ENCODE results near the gene NT5DC4.
"Not testable (repeated sequence)": the region's sequence is repeated elsewhere in the genome, so short reads cannot be mapped to it uniquely, and the experiment has no call there.

NT5DC4 gene

DNA sequence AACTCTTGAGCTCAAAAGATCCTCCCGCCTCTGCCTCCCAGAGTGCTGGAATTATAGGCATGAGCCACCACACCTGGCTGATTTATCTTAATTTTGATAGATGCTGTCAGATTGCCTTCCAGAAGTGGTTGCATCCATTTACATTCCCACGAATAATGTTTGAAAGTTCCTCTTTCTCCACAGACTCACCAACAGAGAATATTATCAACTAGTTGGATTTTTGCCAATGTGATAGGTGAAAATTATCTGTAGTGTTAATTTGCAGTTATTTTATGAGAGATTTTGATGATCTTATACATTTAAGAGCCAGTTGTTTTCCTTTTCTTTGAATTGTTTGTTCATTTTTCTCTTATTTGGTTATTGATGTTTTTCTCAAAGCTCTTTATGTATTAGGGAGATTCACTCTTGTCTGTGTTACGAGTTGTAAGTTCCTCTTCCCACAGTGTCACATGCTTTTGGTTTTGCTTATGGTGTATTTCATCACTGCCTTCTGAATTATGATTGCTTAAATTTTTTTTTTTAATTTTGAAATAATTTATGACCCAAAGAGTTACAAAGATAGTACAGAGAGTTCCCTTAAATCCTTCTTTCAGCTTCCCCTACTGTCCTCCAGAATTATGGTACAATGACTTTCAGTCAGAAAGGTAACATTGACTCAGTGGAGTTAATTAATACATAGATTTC, 20.7 kb upstream of the NT5DC4 start:
- Histone ChIP-seq H3K4me3 (ENCODE audit: low read depth, low read length) (no peak overlapping the region), H3K36me3 (ENCODE audit: control insufficient read depth, insufficient read depth, low read length) (no peaks in the 10 kb centered on the region), H3K27ac (ENCODE audit: low read depth, low read length) (no peak overlapping the region), H3K4me1 (ENCODE audit: control insufficient read depth, insufficient read depth, low read length) (no peaks in the 10 kb centered on the region), H3K27me3 (ENCODE audit: control insufficient read depth, insufficient read depth, low read length) (no peaks in the 10 kb centered on the region), H3K9me3 (ENCODE audit: control insufficient read depth, insufficient read depth, low read depth, low read length) (no peaks in the 10 kb centered on the region), H3K9ac (ENCODE audit: low read length) (no peak overlapping the region)

- Histone ChIP-seq H3K27me3 (ENCODE audit: control insufficient read depth, insufficient read depth, low read length) (no peaks in the 10 kb centered on the region), H3K4me3 (ENCODE audit: low read depth, low read length) (no peak overlapping the region), H3K27ac (ENCODE audit: low read depth, low read length) (no peak overlapping the region), H3K9ac (ENCODE audit: low read length) (no peak overlapping the region), H3K36me3 (ENCODE audit: control insufficient read depth, insufficient read depth, low read length) (no peaks in the 10 kb centered on the region), H3K4me1 (ENCODE audit: control insufficient read depth, insufficient read depth, low read length) (no peaks in the 10 kb centered on the region; the same call in 1 of the 2 replicates), H3K9me3 (ENCODE audit: control insufficient read depth, insufficient read depth, low read depth, low read length) (no peaks in the 10 kb centered on the region)
Observed at GRCh38 chr2:112701052-112701451, 19.8 kb upstream of the NT5DC4 start.

- Histone ChIP-seq H3K9me3 (ENCODE audit: control insufficient read depth, insufficient read depth, low read depth, low read length) (no peaks in the 10 kb centered on the region), H3K4me3 (ENCODE audit: low read depth, low read length) (no peak overlapping the region), H3K27me3 (ENCODE audit: control insufficient read depth, insufficient read depth, low read length) (no peaks in the 10 kb centered on the region), H3K36me3 (ENCODE audit: control insufficient read depth, insufficient read depth, low read length) (no peaks in the 10 kb centered on the region), H3K4me1 (ENCODE audit: control insufficient read depth, insufficient read depth, low read length) (no peaks in the 10 kb centered on the region; the same call in 1 of the 2 replicates), H3K9ac (ENCODE audit: low read length) (no peak overlapping the region), H3K27ac (ENCODE audit: low read depth, low read length) (no peak overlapping the region)
Observed at GRCh38 chr2:112703684-112704083, 17.1 kb upstream of the NT5DC4 start.

GRCh38 chr2:112705575-112705974, 15.2 kb upstream of the NT5DC4 start:
- no peaks in the 10 kb centered on the region; the same call in 1 of the 2 replicates for H3K4me1 ChIP-seq (ENCODE audit: control insufficient read depth, insufficient read depth, low read length)
- no peaks in the 10 kb centered on the region for H3K9me3 ChIP-seq (ENCODE audit: control insufficient read depth, insufficient read depth, low read depth, low read length)
- H3K36me3 ChIP-seq (ENCODE audit: control insufficient read depth, insufficient read depth, low read length), result no peaks in the 10 kb centered on the region
- no peak overlapping the region for H3K9ac ChIP-seq (ENCODE audit: low read length)
- H3K4me3 ChIP-seq (ENCODE audit: low read depth, low read length), result no peak overlapping the region
- no peaks in the 10 kb centered on the region for H3K27me3 ChIP-seq (ENCODE audit: control insufficient read depth, insufficient read depth, low read length)
- no peak overlapping the region for H3K27ac ChIP-seq (ENCODE audit: low read depth, low read length)

GRCh38 chr2:112706170-112706664, 14.6 kb upstream of the NT5DC4 start:
- Histone ChIP-seq H3K27ac (ENCODE audit: low read depth, low read length) (no peak overlapping the region), H3K9me3 (ENCODE audit: control insufficient read depth, insufficient read depth, low read depth, low read length) (no peaks in the 10 kb centered on the region), H3K9ac (ENCODE audit: low read length) (no peak overlapping the region), H3K4me3 (ENCODE audit: low read depth, low read length) (no peak overlapping the region), H3K36me3 (ENCODE audit: control insufficient read depth, insufficient read depth, low read length) (no peaks in the 10 kb centered on the region), H3K4me1 (ENCODE audit: control insufficient read depth, insufficient read depth, low read length) (no peaks in the 10 kb centered on the region; the same call in 1 of the 2 replicates), H3K27me3 (ENCODE audit: control insufficient read depth, insufficient read depth, low read length) (no peaks in the 10 kb centered on the region)

DNA sequence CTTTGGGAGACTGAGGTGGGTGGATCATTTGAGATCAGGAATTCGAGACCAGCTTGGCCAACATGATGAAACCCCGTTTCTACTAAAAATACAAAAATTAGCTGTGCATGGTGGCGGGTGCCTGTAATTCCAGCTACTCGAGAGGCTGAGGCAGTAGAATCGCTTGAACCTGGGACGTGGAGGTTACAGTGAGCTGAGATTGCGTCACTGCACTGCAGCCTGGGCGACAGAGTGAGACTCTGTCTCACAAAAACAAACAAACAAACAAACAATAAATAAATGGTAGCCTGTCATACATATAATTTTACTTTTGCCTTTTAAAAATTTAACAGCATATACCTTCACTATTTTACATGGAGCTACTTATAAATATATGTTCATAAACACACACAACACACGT, 13.9 kb upstream of the NT5DC4 start:
- not testable (repeated sequence) for H3K27me3 ChIP-seq (ENCODE audit: control insufficient read depth, insufficient read depth, low read length); H3K36me3 ChIP-seq (ENCODE audit: control insufficient read depth, insufficient read depth, low read length); H3K9ac ChIP-seq (ENCODE audit: low read length); H3K4me3 ChIP-seq (ENCODE audit: low read depth, low read length); H3K4me1 ChIP-seq (ENCODE audit: control insufficient read depth, insufficient read depth, low read length); H3K9me3 ChIP-seq (ENCODE audit: control insufficient read depth, insufficient read depth, low read depth, low read length); H3K27ac ChIP-seq (ENCODE audit: low read depth, low read length)

GRCh38 chr2:112708968-112709367, 11.9 kb upstream of the NT5DC4 start:
- H3K4me3 ChIP-seq (ENCODE audit: low read depth, low read length), result no peak overlapping the region
- no peak overlapping the region for H3K27ac ChIP-seq (ENCODE audit: low read depth, low read length)
- no peaks in the 10 kb centered on the region for H3K9me3 ChIP-seq (ENCODE audit: control insufficient read depth, insufficient read depth, low read depth, low read length)
- H3K36me3 ChIP-seq (ENCODE audit: control insufficient read depth, insufficient read depth, low read length), result no peaks in the 10 kb centered on the region
- no peaks in the 10 kb centered on the region; the same call in 1 of the 2 replicates for H3K4me1 ChIP-seq (ENCODE audit: control insufficient read depth, insufficient read depth, low read length)
- no peaks in the 10 kb centered on the region for H3K27me3 ChIP-seq (ENCODE audit: control insufficient read depth, insufficient read depth, low read length)
- no peak overlapping the region for H3K9ac ChIP-seq (ENCODE audit: low read length)

- Histone ChIP-seq H3K27me3 (ENCODE audit: control insufficient read depth, insufficient read depth, low read length) (no peaks in the 10 kb centered on the region), H3K36me3 (ENCODE audit: control insufficient read depth, insufficient read depth, low read length) (no peaks in the 10 kb centered on the region), H3K27ac (ENCODE audit: low read depth, low read length) (no peak overlapping the region), H3K4me3 (ENCODE audit: low read depth, low read length) (no peak overlapping the region), H3K9me3 (ENCODE audit: control insufficient read depth, insufficient read depth, low read depth, low read length) (no peaks in the 10 kb centered on the region), H3K9ac (ENCODE audit: low read length) (no peak overlapping the region), H3K4me1 (ENCODE audit: control insufficient read depth, insufficient read depth, low read length) (no peaks in the 10 kb centered on the region; the same call in 1 of the 2 replicates)
Observed at GRCh38 chr2:112709703-112710102, 11.1 kb upstream of the NT5DC4 start.

DNA sequence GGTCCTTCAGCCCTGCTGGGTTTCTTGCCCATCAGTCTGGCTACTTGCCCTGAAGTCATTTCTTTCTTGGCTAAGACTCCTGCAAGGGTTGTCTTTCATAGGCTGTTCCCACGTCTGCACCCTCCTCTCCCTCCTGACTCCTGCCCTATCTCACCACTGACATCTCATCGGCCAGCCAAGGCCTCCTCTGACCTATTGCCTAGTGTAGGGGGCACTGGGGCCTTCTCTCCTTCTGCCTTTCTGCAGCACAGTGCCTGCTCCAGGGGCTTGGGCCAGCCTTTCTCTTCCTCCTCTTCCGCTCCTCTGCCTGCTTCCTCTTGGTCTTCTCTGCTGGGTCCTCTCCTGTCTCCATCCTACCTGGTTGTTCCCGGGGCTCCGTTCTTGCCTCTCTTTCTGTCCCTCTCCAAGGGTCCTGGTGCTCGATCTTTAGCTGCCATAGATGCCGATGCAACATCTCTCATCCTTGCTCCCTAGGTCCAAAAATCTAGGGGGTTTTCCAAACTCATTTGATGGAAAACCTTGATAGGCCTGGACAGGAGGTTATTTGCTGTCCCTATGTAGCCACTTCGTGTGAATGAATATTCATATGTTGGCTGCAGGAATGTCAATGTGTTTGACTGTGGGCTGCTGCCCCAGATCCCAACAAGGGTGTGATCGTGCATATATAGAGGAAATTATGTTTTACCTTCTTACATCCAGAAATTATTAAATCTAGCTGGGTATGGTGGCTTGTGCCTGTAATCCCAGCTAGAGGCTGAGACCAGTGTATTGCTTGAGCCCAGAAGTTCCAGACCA, 9.7 kb upstream of the NT5DC4 start:
- Histone ChIP-seq H3K4me1 (ENCODE audit: control insufficient read depth, insufficient read depth, low read length) (no peaks in the 10 kb centered on the region; the same call in 1 of the 2 replicates), H3K27me3 (ENCODE audit: control insufficient read depth, insufficient read depth, low read length) (no peaks in the 10 kb centered on the region), H3K36me3 (ENCODE audit: control insufficient read depth, insufficient read depth, low read length) (no peaks in the 10 kb centered on the region), H3K9me3 (ENCODE audit: control insufficient read depth, insufficient read depth, low read depth, low read length) (no peaks in the 10 kb centered on the region), H3K9ac (ENCODE audit: low read length) (no peak overlapping the region), H3K4me3 (ENCODE audit: low read depth, low read length) (no peak overlapping the region), H3K27ac (ENCODE audit: low read depth, low read length) (no peak overlapping the region)

DNA sequence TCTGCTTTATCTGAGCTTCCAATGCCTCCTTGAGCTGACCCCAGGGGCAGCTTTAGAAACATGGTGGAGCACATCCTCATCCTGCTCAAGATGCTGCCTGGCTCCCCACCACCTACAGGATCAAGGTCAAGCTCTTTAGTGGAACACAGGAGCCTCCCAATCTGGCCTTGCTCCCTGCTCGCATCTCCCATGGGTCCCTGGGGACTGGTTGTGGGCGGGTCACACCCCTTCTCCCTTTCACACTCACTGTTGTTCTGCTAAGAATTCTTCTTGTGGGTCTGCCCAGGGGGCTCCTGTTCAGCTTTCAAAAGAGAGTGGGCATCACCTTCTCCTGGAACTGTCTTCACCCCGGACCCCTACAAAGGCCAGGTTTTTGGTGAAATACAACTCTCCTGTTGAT, 8.4 kb upstream of the NT5DC4 start:
- H3K36me3 ChIP-seq (ENCODE audit: control insufficient read depth, insufficient read depth, low read length), result no peaks in the 10 kb centered on the region
- H3K4me1 ChIP-seq (ENCODE audit: control insufficient read depth, insufficient read depth, low read length), result no peaks in the 10 kb centered on the region; the same call in 1 of the 2 replicates
- no peak overlapping the region for H3K4me3 ChIP-seq (ENCODE audit: low read depth, low read length)
- no peak overlapping the region for H3K9ac ChIP-seq (ENCODE audit: low read length)
- no peak overlapping the region for H3K27ac ChIP-seq (ENCODE audit: low read depth, low read length)
- no peaks in the 10 kb centered on the region for H3K27me3 ChIP-seq (ENCODE audit: control insufficient read depth, insufficient read depth, low read length)
- H3K9me3 ChIP-seq (ENCODE audit: control insufficient read depth, insufficient read depth, low read depth, low read length), result no peaks in the 10 kb centered on the region

DNA sequence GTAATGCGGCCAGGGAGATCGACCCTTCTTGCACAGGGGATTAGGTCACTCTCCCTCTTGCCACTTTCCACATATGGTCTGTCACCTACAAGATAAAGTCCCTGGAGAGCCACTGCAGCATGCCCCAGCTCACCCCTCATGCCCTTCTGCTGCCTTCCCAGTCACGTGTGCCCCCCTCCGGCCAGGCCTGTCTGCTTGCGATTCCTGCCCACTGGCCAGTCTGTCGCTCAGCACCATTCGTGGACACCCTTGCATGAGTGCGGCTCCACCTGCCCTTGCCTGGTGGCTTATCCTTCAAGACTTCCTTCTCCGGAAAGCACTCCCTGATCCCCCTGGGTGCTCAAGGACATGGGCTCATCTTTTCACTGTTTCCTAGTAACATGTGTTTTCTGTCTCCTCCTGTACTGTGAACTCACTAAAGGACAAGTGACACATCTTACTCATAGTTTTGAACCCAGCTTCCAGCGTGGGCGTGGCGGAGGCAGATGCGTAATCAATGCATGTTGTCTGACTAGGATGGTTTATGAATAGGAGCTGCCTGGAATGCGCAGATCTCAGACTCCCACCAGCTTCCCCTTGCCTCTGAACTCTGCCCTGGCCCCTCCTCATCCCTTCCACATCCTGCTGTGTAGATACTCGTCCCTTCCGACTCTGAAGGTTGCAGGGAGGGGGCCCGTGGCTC, 7.8 kb upstream of the NT5DC4 start:
- Histone ChIP-seq H3K9ac (ENCODE audit: low read length) (no peak overlapping the region), H3K9me3 (ENCODE audit: control insufficient read depth, insufficient read depth, low read depth, low read length) (no peaks in the 10 kb centered on the region), H3K27ac (ENCODE audit: low read depth, low read length) (no peak overlapping the region), H3K27me3 (ENCODE audit: control insufficient read depth, insufficient read depth, low read length) (no peaks in the 10 kb centered on the region), H3K36me3 (ENCODE audit: control insufficient read depth, insufficient read depth, low read length) (no peaks in the 10 kb centered on the region), H3K4me3 (ENCODE audit: low read depth, low read length) (no peak overlapping the region), H3K4me1 (ENCODE audit: control insufficient read depth, insufficient read depth, low read length) (no peaks in the 10 kb centered on the region; the same call in 1 of the 2 replicates)

Measured in HUES6 (cell line).